Ecto neural progenitor cell (in vitro differentiated cells): ENCODE data around the gene ESYT3.
"Not testable (repeated sequence)": the region's sequence is repeated elsewhere in the genome, so short reads cannot be mapped to it uniquely, and the experiment has no call there.

Experiments
- DNase-seq: peaks from one replicate; pipeline ENCODE4 v3.0.0-alpha.2; 2018; ENCODE audit warnings: low spot score

The ESYT3 gene

DNA sequence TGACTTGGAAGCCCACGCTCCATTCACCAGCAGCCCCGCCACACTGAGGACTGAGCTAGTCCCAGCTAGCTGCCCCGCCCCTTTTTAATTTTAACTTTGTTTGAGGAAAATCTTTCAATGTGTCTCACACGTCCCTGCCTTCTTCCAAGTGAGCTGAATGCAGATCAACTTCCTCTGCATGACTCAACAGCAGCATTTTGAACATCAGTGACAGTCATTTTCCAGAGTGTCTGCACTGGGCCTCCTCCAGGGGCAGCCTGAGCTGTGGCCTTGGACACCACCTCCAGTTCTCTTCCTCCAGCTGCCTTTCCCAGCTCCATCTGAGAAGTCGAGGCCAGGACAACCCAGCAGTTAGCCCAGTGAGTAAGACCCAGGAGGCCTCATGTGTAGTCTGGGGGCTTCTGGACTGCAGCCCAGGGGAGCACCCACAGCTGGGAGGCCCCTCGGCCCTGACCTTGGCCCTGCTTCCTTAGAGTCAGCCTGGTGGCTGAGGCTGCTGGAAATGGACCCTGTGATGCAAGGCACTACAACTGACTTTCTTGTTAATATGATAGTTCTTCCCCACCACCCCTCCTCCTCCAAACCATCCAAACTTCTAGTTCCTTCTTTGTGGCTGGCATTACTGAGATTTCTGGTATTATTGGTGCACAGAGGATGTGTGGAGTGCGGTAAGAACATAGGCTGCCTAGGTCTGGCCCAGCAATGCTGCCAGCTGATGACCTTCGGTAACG lies 21.4 kb upstream of the ESYT3 start:
- DNase-seq = no peak

DNA sequence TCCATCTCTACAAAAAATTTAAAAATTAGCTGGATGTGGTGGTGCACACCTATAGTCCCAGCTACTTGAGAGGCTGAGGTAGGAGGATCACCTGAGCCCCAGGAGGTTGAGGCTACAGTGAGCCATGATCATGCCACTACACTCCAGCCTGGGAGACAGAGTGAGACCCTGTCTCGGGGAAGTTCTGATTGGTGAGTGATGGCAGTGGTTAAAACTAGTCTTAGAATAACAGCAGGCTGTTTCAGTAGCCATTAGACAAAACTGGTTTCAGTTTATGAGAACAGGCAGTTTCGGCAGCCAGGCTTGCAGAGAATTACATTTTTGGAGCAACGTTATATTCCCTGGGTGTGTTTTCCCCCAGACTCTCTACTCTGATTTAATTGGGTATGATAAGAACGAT lies 18.2 kb upstream of the ESYT3 start:
- not testable (repeated sequence) for DNase-seq

DNA sequence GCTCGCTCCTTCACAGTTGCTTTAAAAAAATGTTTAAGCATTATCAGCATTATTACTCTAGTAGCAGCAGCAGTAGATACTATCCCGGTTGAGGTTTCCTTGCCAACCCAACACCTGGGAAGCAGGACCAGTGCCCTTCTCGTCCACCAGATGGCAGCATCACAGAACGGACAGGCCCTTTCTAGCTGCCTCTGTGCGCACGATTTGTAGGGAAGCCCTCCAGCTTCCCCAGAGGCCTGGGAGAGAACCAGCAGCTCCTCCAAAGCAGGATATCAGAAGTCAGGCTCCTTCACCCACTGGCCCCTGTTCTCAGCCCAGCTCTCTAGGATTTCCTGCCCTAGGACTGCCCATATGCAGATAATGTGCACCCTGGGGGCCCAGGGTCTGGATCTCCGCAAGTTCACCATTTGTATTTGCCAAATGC lies 16.8 kb upstream of the ESYT3 start:
- peak; percentile 81 for DNase-seq

DNA sequence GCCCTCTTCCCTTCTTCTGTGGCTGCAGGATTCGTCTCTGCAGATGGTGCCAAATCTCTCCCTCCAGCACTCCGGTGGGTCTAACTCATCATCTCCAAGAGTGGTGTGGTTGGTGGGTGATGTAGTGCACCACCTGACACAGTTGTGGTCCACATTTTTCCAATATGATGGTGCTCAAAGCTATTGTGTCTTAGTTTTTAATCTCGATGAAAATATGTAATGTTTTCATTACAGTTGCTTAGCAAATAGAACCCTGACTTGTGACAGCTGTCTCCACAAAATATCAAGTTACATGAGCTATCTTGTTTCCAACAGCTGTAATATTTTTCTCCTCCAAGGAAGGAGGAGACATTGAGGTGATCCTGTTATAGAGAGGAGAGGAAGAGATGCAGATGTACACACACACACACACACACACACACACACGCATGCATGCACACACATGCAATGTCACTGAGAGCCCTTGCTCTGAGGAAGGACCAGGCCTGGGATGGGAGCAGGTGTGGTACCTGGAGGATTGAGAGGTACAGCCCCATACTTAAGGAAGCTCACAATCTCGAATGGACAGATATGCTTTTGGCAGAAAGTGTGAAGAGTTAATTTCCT lies 15.7 kb upstream of the ESYT3 start:
- no peak for DNase-seq

DNA sequence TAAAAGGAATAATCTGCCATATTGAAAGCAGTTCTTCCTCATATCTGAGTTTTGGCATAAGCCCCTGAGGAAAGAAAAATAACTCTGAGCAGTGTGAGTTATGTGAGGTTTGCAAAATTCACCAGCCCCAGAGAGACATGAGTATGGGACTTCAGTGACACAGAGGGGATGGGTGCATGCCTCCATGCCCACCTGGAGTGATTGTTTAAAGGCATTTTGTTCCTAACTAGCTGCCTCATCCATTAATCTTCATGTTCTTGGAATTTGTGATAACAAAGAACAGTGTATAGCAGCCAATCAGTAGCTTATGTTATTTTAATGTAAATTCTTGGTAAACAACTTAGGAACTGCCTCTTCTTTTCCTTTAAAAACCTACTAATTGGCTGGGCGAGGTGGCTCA lies 11.1 kb upstream of the ESYT3 start:
- DNase-seq = no peak

DNA sequence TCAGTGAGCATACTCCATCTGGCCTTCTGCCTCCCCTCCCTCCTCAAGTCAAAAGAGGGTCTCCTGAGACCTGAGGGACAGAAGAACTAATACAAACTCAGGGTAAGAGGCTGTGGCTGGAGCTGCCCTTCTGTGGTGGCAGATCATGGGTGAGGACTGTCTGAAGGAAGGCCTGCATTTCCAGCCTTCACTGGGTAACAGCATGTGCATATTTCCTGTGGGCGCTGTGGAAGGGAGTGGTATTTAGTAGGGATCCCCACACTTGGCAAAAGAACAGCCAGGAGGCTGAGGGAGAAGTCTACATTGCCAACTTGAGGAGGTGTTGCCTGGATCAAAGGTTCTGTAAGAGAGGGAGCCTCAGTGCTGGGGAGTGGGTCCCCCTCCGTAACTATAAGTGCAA lies 10.1 kb upstream of the ESYT3 start:
- no peak for DNase-seq

DNA sequence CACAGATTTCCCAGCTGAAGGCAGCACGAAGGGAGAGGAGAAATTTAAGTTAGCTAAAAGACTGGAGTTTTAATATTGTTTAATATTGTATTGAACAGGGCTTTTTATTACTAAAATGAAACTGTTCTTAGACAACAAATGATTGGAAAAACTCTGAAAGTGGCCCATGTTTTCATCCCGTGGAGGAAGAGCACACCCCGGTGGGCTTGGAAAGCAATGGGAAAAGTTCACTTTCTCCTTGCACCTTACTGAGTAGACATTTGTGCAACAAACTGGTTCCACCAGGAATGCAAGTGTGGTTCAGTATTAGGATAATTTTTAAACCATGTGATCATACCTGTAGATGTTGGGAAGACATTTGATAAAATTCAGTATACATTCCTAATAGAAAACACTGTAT lies 8.2 kb upstream of the ESYT3 start:
- no peak for DNase-seq

DNA sequence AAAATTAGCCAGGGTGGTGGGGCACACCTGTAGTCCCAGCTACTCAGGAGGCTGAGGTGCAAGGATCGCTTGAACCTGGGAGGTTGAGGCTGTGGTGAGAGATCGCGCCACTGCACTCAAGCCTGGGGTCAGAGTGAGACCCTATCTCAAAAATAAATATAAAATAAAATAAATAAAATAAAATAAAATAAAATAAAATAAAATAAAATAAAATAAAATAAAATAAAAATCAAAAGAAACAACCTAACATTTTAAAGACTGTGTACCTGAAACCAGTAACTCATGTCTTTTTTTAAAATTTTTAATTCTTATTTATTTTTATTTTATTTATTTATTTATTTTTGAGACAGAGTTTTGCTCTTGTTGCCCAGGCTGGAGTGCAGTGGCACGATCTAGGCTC lies 7.7 kb upstream of the ESYT3 start:
- DNase-seq = not testable (repeated sequence)

DNA sequence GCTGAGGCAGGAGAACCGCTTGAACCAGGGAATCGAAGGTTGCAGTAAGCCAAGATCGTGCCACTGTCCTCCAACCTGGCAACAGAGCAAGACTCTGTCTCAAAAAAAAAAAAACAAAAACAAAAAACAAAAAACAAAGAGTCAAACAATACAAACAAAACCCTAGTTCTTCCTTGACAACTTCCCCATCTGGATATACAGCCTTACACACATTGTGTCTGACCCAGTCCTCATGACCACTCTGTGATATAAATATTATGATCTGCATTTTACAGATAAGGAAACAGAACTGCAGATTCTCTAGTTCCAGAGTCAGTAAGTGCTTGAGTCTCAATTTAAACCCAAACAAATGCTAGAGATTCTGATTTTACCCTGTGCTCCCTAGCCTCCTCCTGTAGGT lies 4.8 kb upstream of the ESYT3 start:
- DNase-seq = no peak

DNA sequence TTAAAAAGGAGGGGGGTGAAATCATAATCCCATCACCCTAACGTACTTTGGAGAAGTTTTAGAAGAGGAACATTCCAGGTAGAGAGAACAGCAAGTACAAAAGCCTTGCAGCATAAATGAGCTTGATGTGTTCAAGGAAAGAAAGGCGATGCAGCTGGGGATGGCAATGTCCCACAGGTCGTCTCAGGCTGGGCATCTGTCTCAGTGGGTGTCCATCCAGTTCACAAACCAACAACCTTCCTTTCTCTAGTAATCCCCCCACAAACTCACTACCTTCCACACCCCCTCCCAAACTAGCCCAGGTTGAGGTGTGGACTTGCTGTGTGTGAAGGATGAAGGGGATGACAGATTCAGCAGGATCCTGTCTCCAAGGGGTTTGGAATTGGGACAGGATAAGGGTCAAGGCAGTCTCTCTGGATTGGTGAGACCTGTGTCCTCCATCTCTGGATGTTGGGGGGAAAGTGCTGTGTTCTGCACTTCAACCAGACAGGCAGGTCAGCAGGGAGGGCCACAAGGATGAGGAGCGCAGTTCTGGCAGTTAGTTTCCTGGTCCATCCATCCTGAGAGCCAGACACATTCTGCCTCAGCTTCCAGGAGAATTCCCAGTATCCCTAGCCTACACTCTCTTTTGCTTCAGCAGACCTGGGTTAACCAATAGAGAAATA lies 1.7 kb upstream of the ESYT3 start:
- DNase-seq = no peak

DNA sequence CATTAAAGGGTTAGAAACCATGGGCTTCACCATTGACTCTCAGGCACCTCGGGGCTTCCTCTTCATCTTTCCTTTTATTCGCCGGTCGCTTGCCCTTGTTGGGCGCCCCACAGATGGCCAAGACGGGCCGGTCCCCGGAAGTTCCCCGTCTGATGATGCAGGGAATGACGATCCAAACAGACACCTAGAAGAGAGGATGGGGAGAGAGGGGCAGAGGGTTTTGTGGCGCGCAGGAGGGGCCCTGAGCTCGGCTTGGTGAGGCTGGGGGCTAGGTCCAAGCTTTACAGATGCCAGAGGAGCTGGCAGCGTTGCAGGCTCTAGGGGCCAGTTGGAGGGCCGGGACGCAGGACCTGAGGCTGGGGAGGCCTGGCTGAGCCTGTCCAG lies 532 bp upstream of the ESYT3 start:
- DNase-seq = no peak

DNA sequence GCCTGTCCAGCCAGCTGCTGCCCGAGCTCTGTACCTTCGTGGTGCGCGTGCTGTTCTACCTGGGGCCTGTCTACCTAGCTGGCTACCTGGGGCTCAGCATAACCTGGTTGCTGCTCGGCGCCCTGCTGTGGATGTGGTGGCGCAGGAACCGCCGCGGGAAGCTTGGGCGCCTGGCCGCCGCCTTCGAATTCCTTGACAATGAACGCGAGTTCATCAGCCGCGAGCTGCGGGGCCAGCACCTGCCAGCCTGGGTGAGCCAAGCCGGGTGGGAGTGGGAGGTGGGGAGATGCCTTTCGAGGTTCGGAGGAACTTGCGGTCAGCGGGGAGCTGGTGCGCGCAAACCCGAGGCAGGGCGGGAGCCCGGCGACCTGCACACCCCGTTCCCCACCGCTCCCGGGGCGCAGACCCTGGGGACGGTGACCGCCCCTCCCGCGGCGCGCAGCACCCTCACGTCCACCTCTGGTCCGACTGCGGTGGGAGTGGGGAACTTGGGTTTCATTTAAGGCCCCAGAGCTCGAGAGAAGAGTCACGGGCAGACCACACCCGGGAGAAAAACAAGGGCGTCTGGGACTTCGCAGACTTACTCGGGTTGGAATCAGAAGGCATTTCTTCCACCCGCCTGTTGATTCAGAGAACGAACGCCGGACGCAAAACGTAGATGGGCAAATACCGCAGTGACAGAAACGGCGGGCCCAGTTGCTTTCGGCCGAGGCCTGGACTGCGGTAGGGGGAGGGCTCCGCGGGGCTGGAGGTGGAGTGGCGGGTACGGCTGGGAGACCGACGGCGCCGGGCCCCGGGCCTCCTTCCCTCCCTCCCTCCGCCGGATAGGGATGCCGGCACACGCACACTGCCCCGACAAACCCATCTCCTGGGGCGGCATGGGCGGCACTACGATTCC lies 708 bp downstream of the ESYT3 start:
- DNase-seq = no peak

DNA sequence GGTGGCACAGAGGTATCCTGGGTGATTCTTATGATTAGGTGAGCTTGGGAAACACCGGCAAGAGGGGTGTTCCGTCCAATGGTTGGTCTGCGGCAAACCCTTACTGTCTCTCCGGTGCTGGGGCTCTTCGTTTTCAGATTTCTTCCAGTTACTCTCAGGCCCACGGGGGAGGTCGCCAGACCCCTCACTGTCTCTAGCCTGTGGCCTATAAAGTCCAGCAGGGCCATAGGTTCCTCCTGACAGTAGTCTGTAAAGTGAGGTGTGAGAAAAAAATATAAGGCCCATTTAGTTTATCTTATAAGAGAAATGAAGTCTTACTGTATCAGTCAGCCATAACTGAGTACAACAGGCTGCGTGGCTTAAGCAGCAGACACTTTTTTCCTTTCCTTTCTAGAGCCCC lies 1.4 kb downstream of the ESYT3 start:
- no peak for DNase-seq

DNA sequence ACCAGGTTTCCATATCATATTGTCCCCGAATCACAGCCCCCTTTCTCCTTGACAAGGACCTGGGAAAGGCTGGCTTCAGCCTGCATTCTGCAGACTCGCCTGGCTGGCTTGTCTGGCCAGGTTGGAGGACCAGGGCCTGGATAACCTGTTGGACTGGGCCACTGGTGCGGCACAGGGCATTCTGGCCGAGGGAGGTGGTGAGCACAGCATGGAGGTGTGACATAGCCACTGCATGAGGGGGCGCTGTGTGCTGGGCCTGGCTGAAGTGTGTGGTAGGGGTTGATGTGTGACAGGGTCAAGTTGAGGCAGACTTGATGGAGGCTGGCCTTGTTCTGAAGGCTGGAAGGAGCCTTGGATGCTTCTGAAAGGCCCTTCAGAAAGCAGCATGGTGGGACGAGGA lies 2.9 kb downstream of the ESYT3 start:
- DNase-seq = no peak

DNA sequence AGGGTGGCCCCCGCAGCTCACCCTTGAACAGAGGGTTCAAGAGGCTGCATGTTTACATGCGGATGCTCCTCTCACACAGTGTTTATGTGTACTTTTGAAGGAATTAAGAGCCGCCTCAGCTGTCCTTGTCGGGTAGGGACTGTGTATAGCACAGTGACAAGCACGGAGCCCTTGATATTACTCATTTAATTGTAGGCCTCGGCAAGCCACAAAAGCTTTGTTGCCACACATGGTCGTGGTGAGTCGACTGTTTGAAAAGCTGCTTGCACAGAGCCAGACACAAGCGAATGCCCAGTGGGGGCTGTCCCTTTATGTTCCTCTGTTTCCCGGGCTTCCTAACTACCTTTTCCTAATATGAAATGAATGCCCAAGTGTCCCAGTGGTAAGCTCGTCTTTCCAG lies 4.5 kb downstream of the ESYT3 start:
- DNase-seq = no peak

DNA sequence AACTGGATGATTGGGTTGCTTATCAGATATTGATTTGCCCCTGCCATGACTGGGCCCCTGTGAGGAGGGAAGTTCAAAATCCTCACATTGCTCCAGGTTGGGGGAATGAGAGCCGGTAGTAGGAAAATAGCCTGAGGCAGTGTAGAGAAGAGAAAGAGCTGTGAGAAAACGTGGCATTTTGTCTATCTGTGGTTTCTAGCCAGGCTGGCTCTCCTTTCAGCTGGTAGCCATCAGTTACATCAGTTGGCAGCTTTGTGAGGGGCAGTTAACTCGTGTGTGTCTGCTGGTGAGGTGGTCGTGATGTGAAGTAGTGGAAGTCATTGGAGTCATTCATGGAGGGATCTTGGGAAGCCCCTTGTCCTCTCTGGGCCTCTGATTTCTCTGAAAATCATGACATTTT lies 5.2 kb downstream of the ESYT3 start:
- DNase-seq = no peak

DNA sequence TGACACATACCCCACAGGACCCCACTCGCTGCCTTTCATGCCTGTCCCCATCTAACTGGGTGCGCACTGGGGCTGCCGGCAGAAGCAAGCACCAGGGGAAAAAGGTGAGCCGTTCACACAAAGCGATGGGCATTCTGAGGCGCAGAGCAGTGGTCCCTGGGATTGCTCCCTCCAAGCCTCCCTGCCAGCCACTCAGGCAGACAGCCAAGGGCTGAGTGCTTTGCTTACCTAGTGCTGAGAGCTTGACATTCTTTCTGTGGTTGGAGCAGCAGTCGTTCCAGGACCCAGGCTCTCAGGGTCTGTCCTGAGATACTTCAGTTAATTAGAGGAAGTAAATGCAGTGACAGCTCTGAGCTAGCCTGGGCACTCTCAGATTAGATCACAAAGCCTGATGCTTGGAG lies 5.7 kb downstream of the ESYT3 start:
- no peak for DNase-seq

DNA sequence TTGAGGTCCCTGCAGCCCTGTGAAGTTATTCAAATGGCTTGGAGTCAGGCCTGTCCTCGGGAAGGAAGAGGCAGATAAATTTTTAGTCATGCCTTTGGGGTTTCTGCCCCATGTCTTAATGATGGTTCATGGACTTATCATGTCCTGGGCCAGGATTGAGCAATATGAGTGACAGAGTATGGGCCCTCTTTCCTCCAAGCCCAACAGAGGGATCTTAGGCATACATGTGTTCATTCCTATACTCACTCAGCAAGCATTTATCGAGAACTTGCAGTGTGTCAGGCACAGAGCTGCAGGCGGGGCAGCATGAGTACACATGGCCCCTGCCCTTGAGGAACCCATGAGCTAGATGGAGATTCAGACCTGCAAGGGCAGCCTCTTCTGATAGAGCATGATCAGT lies 6.2 kb downstream of the ESYT3 start:
- no peak for DNase-seq

DNA sequence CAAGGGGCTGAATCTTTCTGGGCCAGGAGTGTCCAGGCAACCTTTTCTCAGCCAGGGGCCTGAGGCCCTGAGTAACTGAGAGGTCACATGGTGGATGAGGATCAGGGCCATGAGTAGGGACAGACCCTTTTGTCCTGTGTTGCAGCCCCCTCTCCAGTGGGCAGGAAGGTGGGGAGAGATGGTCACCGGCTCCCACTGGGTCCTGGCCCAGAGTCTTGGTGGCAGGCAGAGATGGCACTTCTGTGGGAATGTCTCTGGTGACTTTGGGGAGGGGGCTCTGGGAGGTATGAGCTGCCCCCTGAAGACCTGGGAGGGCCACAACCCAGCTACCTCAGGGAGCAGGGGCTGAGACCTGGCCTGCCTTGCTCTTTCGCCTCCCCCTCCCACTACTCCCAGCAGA lies 6.8 kb downstream of the ESYT3 start:
- no peak for DNase-seq

DNA sequence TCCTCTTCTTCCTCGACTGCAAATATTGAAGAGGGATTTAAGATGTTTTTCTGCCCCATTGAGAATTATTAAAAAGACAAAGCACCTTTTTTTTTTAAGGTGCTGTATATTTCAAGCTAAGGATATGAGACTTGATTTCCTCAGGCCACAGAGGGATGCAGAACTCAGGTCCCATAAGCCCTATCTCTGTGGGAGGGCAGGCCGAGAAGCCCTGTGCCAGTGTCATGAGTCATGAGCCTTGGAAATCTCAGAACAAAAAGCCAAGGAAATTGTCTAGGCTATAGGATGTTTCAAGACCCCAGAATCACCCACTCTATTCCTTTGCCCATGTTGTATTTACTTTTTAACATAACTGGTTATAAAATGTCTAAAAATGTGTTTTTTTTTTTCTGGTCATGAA lies 7.3 kb downstream of the ESYT3 start:
- DNase-seq = no peak

DNA sequence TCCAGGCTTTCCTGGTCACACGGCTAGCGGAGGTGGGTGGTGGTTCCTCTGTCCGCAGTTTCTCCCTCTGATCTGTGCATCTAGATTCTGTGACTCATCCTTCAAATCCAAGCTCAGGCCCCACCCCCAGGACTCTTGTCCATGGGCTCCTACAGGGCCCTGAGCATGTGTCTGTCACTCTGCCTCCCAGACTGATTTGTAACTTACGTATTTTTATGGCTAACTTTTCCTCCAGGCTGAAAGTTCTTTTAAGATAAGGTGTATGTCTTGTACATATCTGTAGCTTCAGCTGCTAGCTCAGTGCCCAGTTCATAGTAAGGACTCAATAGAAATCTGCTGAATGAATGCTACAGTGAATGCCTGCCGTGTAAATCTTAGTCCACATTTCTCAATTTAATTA lies 8.0 kb downstream of the ESYT3 start:
- no peak for DNase-seq

DNA sequence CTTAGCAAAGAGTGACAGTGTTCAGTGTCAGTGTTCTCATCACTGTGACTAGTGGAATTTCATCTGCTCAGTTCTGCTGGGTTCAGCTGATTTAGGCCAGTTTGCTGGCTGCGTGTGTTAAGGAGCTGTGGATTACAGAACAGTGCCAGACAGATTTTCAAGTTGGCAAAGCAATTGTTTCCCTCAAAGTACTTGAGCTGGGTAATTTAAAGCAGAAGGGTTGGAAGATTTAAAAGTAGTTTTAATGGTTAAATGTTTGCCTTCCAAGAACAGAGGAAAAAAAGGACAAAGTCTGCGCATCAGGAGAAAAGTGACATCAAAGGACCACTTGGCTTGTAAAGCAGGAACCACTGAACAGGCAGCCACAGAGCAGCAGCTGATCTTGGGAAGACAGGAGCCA lies 8.7 kb downstream of the ESYT3 start:
- DNase-seq = no peak
